HT1080 (cell line): ENCODE data around the gene AAGAB. TPM values are rescaled to one million over a fixed set of nuclear protein-coding genes. Genes with fewer than 3 reads are reported as not detected.
"Not testable (repeated sequence)": the region's sequence is repeated elsewhere in the genome, so short reads cannot be mapped to it uniquely, and the experiment has no call there.

Experiments
- DNase-seq: peaks from one replicate; pipeline ENCODE4 v3.0.0-alpha.2; 2015; ENCODE audit warnings: low read depth
- total RNA-seq: library from RNA; depleted of rRNA; stranded (reverse); fragments of >200 nt; shearing (Covaris generic); gene quantifications from 2 replicates; pipeline ENCODE4 v1.2.3, GENCODE V29; 2014; rRNA removed

Gene AAGAB
- total RNA-seq, 1 experiment from 2014 or later, result 48.1 TPM

DNA sequence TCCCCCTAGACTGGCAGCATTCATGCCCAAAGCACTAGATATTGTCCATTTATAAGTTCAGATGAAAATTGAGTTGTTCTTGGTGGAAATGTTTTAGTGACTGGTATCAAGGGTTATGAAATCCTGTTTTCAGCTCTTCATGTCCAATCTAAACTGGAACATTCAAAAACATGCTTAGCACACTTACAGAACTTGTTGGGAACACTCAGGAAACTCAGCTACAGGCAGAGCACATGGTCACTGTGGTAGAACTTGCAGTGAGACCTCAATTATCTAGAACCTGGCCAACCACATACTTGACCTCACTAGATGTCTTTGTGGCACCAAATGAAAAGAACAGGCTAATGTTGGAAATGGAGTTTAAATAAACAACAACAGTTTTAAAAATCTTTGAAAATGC, 100.2 kb downstream of the AAGAB start:
- no peak for DNase-seq

GRCh38 chr15:67153044-67153443, 101.4 kb downstream of the AAGAB start:
- DNase-seq, result not testable (repeated sequence)

- no peak for DNase-seq
These were observed 102.0 kb downstream of the AAGAB start for GRCh38 chr15:67152429-67152828.

Other genes starting within 250 kb of the AAGAB start
- gene SMAD3, start 189.1 kb downstream of the AAGAB start, total RNA-seq, result 20.9 and 39.2 TPM in 2 replicates
- gene IQCH, start 125 bp upstream of the AAGAB start, total RNA-seq, result 3.5 and 5.0 TPM in 2 replicates